UCSD-AML1 (cell line): ENCODE data around the gene SAMD4B.

Experiments
- DNase-seq: peaks from one replicate; lab custom pipeline; 2025; ENCODE audit not compliant: unreplicated experiment; lab: John Stamatoyannopoulos, UW

Gene SAMD4B

DNA sequence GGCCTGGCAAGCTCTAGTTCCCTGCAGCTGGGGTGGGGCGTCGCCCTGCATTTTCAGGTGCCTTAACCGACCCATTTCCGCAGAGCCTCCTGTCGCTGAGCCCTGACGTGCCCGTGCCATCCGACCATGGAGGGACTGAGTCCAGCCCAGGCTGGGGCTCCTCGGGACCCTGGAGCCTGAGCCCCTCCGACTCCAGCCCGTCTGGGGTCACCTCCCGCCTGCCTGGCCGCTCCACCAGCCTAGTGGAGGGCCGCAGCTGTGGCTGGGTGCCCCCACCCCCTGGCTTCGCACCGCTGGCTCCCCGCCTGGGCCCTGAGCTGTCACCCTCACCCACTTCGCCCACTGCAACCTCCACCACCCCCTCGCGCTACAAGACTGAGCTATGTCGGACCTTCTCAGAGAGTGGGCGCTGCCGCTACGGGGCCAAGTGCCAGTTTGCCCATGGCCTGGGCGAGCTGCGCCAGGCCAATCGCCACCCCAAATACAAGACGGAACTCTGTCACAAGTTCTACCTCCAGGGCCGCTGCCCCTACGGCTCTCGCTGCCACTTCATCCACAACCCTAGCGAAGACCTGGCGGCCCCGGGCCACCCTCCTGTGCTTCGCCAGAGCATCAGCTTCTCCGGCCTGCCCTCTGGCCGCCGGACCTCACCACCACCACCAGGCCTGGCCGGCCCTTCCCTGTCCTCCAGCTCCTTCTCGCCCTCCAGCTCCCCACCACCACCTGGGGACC is 65.6 kb downstream of the SAMD4B start:
- DNase-seq = peak; percentile 52

- DNase-seq = peak; percentile 31
Observed at GRCh38 chr19:39408392-39409207, 66.4 kb downstream of the SAMD4B start.

- peak; percentile 78 for DNase-seq
Observed at GRCh38 chr19:39409208-39410016, 67.2 kb downstream of the SAMD4B start.

DNA sequence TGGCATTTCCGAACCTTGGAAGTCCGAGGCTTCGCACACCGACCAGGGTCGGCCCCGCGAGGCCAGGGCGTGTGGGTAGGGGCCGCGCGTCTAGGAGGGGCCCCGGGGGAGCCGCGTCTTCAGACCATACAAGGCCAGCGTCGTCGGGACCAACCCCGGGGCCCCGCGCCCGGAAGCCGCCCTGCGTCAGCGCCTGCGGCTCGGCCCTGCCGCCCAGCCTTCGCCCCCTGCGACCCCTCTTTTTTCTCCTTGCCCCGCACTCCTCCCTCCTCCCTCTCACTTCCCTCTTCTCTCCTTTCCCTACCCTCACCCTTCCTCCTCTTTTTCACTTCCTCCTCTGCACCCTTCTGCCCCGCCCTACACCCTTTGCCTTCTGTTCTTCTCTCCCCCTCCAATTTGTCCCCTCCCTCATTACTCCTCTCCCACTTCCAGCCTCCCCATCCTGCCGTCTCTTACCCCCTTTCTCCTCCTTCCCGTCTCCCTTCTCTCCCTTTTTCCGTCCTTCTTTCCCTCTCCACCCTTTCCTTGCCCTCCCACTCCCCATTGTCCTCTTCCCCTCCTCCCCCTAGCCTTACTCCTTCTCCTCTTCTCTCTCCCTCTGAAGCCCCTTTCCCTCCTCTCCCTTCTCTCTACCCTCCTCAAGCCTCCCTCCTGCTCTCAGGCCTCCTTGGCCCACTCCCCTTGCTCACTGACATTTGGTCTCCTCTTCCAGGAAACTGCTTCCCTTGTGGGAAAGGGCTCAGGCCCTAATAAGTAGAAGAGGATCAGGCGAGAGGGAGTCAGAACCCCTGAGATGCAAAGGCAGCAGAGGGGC is 68.0 kb downstream of the SAMD4B start:
- DNase-seq = peak; percentile 78

GRCh38 chr19:39410831-39411080 is 68.5 kb downstream of the SAMD4B start:
- DNase-seq = no peak

DNA sequence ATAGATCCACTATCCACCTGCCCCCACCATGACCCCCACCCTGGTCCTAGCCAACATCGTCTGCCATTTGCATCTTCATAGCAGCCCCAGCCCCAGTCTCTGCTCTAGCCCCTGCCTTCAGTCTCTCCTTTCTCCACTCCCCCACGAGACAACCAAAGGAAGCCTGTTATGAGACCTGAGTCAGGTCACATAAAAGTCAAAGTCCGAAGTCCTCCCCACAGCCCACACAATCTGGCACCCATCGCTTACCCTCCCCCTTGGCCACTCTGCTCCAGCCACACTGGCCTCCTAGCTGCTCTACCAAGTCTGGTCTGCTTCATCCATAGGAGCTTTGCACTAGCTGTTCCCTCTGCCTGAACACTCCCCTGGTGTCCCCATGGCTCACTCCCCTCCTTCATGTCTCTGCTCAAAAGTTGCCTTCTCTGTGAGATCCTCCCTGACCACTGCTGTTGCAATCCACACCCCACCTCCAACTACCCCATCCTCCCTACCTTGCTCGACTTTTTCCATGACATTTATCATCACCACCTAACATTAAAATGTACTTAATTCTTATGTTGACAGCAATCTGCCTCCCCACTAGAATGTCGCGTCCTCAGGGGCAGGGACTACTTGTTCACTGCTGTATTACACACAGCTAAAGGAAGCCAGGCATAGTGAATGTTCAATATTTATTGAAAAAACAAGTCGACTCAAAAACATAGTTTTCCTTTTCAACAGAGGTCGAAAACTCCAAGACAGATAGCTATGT is 69.0 kb downstream of the SAMD4B start:
- peak; percentile 48 for DNase-seq

DNA sequence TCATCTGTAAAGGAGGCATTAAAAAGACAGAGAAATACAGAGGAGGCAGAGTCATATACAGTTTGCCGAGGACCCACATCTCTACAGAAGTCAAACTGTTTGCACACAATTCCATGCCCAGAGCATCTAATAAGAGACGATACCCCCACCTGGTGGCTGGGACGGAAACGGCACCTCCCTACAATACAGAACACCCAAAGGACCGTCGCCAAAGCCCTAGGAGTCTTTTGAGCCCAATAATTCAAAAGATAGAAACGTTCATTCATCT is 69.5 kb downstream of the SAMD4B start:
- DNase-seq = peak; percentile 91

- DNase-seq = peak; percentile 98
Observed at GRCh38 chr19:39412100-39412866, 70.1 kb downstream of the SAMD4B start, which contains the start of gene PLEKHG2. Gene PLEKHG2, plus strand, starts transcription at chr19:39412669. Its CDS starts 1,418 bp downstream, at chr19:39414087.

GRCh38 chr19:39412867-39413271 is 70.6 kb downstream of the SAMD4B start:
- no peak for DNase-seq

GRCh38 chr19:39413272-39413910 is 71.2 kb downstream of the SAMD4B start:
- peak; percentile 60 for DNase-seq

DNA sequence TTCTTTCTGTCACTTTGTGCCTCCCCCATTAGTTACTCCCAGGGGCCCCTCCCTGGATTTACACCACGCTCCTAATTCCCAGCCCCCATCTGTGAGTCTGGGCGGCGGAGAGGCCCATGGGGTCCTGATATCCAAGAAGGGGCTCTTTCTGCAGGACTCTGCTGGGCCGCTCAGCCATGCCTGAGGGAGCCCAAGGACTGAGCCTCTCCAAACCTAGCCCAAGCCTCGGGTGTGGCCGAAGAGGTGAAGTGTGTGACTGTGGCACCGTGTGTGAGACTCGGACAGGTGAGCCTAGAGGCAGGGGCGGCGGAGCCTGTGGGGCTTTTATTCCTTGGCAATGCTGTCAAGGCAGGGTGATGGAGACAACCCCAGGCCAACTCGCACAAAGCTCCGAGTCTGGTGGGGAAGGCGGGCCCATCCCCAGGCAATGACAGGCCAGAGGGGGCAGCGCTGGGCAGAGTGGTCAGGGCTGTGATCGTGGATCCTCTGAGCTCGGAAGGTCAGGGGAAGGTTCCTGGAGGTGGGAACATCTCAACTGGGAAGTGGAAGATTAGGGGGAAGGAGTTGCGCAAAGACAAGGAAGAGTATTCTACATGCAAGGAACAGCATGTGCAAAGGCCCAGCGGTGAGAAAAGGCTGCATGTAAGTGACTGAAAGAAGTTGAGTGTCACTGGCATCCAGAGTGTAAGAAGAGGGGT is 71.8 kb downstream of the SAMD4B start:
- DNase-seq = peak; percentile 42

DNA sequence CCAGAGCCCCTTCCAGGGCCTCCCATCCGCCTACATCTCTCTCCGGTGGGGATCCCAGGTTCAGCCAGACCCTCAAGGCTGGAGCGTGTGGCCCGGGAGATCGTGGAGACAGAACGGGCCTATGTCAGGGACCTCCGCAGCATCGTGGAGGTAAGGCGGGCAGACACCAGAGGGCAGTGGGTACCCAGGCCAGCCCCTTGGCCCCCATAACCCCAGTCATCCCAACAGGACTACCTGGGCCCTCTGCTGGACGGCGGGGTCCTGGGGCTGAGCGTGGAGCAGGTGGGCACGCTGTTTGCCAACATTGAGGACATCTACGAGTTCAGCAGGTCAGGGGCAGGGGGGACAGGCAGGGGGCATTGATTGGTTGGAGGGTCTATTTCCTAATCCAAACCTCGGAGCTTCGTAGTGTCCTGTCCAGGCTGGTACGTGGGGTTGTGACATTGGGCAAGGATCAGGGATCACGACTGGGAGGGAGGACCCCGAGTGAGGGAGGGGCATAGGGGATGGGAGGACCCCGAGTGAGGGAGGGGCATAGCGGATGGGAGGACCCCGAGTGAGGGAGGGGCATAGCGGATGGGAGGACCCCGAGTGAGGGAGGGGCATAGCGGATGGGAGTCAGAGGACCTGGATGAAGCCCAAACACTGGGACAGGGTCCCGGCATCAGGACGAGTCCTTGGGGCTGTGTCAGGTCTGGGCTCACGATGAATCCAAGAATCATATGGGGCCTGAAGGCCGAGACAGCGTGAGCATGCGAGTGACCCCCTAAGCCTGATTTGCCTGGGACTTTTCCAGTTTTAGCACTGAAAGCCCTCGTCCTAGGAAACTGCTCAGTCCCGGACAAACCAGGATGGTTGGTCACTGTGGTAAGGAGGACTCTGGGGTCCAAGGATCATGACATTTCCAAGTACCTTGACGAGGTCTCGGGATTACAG is 73.2 kb downstream of the SAMD4B start:
- no peak for DNase-seq

DNA sequence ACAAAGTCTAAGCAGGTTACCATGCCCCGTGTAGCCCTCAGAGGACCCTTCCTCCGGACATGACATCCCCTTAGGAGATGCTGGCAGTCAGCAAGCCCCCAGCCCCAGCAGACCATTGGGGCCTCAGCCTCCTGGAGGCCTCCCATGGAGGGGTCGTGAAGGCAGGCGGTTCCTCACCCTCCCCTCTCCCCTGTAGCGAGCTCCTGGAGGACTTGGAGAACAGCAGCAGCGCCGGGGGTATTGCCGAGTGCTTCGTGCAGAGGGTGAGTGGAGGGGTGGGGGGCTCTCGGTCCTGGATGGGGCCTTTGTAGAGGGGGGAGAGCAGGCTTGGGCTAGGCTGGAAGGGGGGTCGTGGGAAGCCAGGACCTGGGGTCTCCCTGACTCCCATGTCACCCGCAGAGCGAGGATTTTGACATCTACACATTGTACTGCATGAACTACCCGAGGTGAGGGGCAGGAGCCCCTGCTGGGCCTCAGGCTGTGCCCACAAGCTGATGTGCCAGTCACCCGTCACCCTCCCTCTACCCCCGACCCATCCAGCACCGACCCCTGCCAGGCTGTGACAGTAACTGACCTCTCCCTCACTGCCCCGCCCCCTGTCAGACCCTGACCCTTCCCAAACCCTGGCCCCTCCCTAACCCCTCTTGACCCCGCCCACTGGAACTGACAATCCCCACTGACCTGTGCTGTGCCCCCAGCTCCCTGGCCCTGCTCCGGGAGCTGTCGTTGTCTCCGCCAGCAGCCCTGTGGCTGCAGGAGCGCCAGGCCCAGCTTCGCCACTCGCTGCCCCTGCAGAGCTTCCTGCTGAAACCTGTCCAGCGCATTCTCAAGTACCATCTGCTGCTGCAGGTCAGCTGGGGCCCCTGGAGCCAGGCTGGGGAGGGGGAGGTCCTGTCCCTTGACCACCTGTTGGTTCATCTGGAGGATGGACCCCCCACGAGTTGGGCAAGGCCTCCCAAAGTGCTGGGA is 74.2 kb downstream of the SAMD4B start:
- DNase-seq = no peak

DNA sequence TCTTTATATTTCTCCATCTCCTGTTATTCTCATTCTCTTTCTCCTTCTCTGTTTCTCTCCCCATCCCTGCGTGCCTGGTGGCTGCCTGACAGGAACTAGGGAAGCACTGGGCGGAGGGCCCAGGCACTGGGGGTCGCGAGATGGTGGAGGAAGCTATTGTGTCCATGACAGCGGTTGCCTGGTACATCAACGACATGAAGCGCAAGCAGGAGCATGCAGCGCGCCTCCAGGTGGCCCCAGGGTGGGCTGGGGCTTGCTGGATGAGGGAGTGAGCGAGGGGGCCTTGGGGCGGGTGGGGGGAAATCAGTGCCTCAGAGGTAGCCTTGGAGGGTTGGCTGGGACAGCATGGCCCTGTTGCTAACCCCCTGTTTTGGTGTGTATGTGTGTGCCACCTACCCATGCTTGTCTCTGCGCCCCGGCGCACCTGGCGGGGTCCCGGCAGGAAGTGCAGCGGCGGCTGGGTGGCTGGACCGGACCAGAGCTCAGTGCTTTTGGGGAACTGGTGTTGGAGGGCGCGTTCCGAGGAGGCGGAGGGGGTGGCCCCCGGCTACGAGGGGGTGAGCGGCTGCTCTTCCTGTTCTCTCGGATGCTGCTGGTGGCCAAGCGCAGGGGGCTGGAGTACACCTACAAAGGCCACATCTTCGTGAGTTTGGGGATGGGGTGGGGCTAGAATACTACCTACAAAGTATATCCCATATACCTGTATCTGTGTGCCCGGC is 75.4 kb downstream of the SAMD4B start:
- no peak for DNase-seq

GRCh38 chr19:39419003-39419402 is 76.8 kb downstream of the SAMD4B start:
- DNase-seq = no peak

GRCh38 chr19:39420769-39421168 is 78.5 kb downstream of the SAMD4B start:
- DNase-seq = no peak
